GM10248 (cell line): ENCODE measurements around the gene AIG1.

Experiments used
- CTCF ChIA-PET: fragments of 300-600 bp; sonication (Branson Sonifier 250); formaldehyde crosslinking; extraction: SDS; loops from one replicate; lab custom pipeline; 2021; ENCODE audit warnings: antibody characterized with exemption; lab: Yijun Ruan, JAX
- POLR2A ChIA-PET: fragments of 350-650 bp; sonication (Branson Sonifier 250); formaldehyde crosslinking; extraction: SDS; loops from one replicate; lab custom pipeline; 2020; ENCODE audit warnings: antibody characterized with exemption; lab: Yijun Ruan, JAX
- DNase-seq: peaks from one replicate; pipeline ENCODE4 v3.0.0; 2012; ENCODE audit errors: extremely low spot score
- TF ChIP-seq, protein P1 (sequence below): IDR thresholded peaks from 2 replicates; pipeline ENCODE4 v1.5.1; 2012; ENCODE audit warnings: mild to moderate bottlenecking, low read depth; ENCODE audit errors: extremely low read depth, missing control alignments, control extremely low read depth

Gene AIG1

DNA sequence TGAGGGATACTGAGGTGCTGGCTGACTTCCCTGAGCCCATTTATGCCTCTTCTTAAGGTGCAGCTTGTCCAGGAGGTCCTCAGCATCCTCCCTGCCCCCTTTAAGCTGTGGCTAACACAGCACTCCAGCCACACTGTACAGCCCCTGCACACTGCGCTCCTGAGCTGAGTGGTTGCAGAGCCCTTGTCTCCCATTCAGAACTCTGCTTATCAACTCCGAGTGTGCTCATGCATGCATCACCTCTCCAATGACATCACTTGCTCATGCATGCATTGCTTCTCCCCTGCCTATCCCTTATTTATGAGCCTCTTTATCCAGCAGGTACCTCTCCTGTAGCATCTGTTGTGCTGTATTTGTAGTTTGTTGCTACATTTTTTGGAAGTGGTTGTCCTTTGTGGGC is 124.6 kb downstream of the AIG1 start:
- ChIA-PET CTCF (interaction anchor here (1.4 to 2.8 kb wide), 3 partner anchors 15 to 54 kb away, joined by 3 to 13 read pairs (median 4); no protein-coding TSS in a partner anchor), POLR2A (no interaction called here)
- TF ChIP-seq, protein P1, sequence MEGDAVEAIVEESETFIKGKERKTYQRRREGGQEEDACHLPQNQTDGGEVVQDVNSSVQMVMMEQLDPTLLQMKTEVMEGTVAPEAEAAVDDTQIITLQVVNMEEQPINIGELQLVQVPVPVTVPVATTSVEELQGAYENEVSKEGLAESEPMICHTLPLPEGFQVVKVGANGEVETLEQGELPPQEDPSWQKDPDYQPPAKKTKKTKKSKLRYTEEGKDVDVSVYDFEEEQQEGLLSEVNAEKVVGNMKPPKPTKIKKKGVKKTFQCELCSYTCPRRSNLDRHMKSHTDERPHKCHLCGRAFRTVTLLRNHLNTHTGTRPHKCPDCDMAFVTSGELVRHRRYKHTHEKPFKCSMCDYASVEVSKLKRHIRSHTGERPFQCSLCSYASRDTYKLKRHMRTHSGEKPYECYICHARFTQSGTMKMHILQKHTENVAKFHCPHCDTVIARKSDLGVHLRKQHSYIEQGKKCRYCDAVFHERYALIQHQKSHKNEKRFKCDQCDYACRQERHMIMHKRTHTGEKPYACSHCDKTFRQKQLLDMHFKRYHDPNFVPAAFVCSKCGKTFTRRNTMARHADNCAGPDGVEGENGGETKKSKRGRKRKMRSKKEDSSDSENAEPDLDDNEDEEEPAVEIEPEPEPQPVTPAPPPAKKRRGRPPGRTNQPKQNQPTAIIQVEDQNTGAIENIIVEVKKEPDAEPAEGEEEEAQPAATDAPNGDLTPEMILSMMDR: no peak
- no peak for DNase-seq

DNA sequence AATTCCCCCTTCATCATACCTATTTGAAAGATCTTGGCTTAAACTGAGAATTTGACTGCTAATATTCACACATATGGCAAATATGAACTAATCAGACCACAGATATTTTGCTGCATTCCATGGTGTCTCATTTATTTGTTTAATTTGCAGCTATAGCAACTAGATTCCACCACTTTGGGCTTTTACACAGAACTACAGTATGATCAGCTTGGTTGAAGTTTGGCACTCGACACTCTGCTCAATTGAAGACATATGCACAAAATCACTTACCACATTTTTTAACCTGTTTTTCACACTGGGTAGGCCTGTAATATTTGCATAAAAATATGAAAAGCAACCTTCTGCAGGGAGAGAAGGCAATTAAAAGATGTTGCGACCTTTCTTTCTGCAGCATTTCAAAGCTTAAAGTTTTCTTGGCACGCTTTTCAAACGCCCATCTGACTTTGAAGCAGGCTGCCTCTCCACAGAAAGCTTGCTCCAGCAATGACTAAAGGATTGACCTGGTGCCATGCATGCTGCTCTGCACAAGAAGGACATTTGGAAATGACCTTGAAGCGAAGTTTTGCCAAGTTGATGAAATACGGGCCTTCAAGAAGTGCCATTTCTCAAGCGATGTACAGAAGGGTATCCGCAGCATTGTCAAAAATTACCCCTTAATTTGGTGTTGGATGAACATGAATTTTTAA is 126.7 kb downstream of the AIG1 start:
- ChIA-PET POLR2A (no interaction called here), CTCF (interaction anchor here (1.9 to 2.8 kb wide), 5 partner anchors 9 to 23 kb away, joined by 4 to 13 read pairs (median 6); no protein-coding TSS in a partner anchor)
- DNase-seq: no peak
- TF ChIP-seq, protein P1: no peak

DNA sequence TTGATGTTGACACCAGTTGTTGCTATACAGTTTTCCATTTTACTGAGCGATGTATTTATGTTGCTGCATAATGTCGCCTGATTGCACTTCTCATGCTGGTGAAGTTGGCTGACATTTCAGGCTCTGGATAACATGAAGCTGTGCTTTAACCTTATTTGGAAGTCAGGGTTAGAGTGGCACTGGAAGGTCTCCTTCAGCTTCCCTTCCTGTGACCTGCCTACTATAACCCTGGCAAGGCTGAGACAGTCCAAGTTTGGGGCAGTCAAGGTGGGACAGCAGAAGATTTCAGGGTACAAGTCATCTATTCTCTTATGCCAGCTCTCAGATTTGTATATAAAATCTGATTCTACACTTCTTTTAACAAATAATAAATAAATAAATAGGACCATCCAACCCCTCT is 127.6 kb downstream of the AIG1 start:
- ChIA-PET CTCF (interaction anchor here (1.1 to 2.8 kb wide), 5 partner anchors 10 to 24 kb away, joined by 4 to 13 read pairs (median 5); no protein-coding TSS in a partner anchor), POLR2A (no interaction called here)
- no peak for DNase-seq
- TF ChIP-seq, protein P1: no peak

DNA sequence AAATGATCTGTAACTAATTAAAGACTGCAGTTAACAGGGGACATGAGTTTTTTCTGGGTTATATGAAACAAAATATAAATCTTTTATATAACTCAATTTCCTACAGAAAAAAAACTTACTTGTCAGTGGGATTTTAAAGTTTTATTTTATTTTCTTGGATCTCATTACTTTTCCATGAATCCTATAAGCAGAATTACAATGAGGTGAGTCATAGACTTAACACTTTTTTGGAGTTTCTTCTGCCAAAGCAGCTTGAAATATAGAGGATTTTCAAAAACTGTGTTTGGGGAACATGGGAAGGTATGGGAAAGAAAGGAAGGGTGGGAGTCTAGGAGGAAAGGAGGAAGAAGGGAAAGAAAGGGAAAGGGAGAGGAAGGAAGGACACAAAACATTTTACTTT is 130.7 kb downstream of the AIG1 start:
- TF ChIP-seq, protein P1: no peak
- POLR2A ChIA-PET: no interaction called here
- DNase-seq: no peak
- CTCF ChIA-PET: no interaction called here

DNA sequence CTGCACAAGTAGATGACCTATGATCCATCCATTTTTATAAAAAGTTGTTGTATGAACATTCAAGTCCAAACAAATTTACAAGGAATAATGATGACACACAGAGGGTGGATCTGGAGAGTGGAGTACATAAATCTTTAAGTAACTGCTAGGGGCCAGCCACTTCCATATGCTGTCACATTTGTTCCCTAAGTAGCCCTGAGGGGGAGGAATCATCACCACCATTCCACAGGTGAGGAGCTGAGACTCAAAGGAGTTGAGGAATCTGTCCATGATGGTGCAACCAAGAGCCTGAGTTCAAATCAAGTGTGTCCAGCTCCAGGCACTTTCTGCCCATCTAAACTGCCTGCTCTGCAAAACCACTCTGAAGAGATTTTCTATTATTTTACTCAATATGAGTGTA is 132.1 kb downstream of the AIG1 start:
- DNase-seq: no peak
- ChIA-PET POLR2A (no interaction called here), CTCF (interaction anchor here (0.5 kb wide), 1 partner anchor 46 kb away, joined by 3 read pairs; no protein-coding TSS in a partner anchor)
- TF ChIP-seq, protein P1: no peak

DNA sequence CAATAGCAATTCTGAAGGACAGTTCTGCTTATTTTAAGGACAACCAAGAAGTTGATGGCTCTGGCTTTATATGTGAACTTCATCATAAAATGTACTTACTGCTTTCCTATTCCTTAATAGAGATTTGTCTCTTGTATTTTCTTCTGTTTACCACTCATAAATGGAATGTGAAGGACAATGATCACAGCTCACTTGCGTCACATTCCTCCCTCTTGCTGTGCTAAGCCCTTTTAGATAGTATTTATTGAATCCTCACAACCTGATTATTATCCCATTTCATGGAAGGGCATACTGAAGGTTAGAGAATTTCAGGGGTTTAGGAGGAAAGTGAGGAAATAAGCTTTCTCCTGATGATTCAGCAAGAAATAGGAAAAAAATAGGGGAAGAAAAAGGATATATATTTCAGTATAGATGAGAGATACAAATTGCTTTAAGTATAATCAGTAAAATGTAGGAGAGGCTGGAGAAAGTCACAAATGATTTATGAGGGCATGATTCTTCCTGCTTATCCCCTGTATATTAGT is 132.9 kb downstream of the AIG1 start:
- ChIA-PET CTCF (no interaction called here), POLR2A (no interaction called here)
- TF ChIP-seq, protein P1: no peak
- no peak for DNase-seq
